Ascending aorta (tissue), 2 donors: ENCODE data around the gene TRIO. TPM values are rescaled to one million over a fixed set of nuclear protein-coding genes. Genes with fewer than 3 reads are reported as not detected.

Experiments used
- DNase-seq, 2 donors: peaks; one replicate each; pipeline ENCODE4 v3.0.0-alpha.2; 2019; ENCODE audit warnings: low spot score in 2 of 2
- H3K27ac ChIP-seq, 2 donors: fragments of 200-600 bp; sonication (generic); one replicate each; pipeline ENCODE4 v1.5.1; 2016 to 2017; ENCODE audit warnings: mild to moderate bottlenecking in 1 of 2
- H3K27me3 ChIP-seq: fragments of 200-600 bp; sonication (generic); one replicate; pipeline ENCODE4 v1.5.1; 2017
- H3K36me3 ChIP-seq, 2 donors: fragments of 200-600 bp; sonication (generic); one replicate each; pipeline ENCODE4 v1.5.1; 2016
- H3K4me1 ChIP-seq, 2 donors: fragments of 200-600 bp; sonication (generic); one replicate each; pipeline ENCODE4 v1.5.1; 2016 to 2017; ENCODE audit warnings: mild to moderate bottlenecking in 1 of 2
- H3K4me3 ChIP-seq, 2 donors: fragments of 200-600 bp; sonication (generic); one replicate each; pipeline ENCODE4 v1.5.1; 2016 to 2017; ENCODE audit warnings: mild to moderate bottlenecking in 1 of 2
- H3K9me3 ChIP-seq, 2 donors: fragments of 200-600 bp; sonication (generic); one replicate each; pipeline ENCODE4 v1.5.1; 2016
- CTCF ChIP-seq, 3 experiments: fragments of 200-600 bp in 2 of 3; fragments of 450-650 bp in 1 of 3; sonication (generic) in 2 of 3; IDR thresholded peaks; one replicate each; pipeline ENCODE4 v1.5.1; 2016 to 2019; ENCODE audit warnings: antibody characterized with exemption in 3 of 3, mild to moderate bottlenecking in 1 of 3, moderate library complexity in 1 of 3
- intact Hi-C: fragments of 100-400 bp; cut with DNase I; formaldehyde crosslinking; loops from one replicate; pipeline ENCODE4 v1.15.1; 2023
- total RNA-seq: library from RNA; depleted of rRNA; stranded (reverse); fragments of >200 nt; gene quantifications from one replicate; pipeline ENCODE4 v1.1.0, GENCODE V29; 2016

The TRIO gene
- total RNA-seq, 1 donor from 2014 or later = 262 TPM

- intact Hi-C loops = no loop called here
- DNase-seq = no peak
Measured at GRCh38 chr5:14332746-14333145, 189.6 kb downstream of the TRIO start.

GRCh38 chr5:14337593-14337992 lies 194.5 kb downstream of the TRIO start:
- Histone ChIP-seq H3K36me3 (peaks cover 10 to 36% of the 10 kb centered on the region in 2 donors), H3K4me1 (peaks cover 4 to 31% of the 10 kb centered on the region in 2 donors), H3K4me3 (no peak overlapping the region), H3K27ac (peak overlapping the region; percentile 64 to 74), H3K27me3 (no peaks in the 10 kb centered on the region), H3K9me3 (no peaks in the 10 kb centered on the region)
- DNase-seq = no peak
- intact Hi-C loops = loop anchor here (5.0 kb wide), 1 partner anchor 230 kb away; no protein-coding TSS in a partner anchor
- no peak for TF ChIP-seq CTCF (IDR thresholded peaks at IDR 0.05)

More at GRCh38 chr5:14332746-14333145, 189.6 kb downstream of the TRIO start:
- TF ChIP-seq CTCF (IDR thresholded peaks at IDR 0.05) = no peak
- Histone ChIP-seq H3K36me3 (peaks cover 26 to 40% of the 10 kb centered on the region in 2 donors), H3K9me3 (no peaks in the 10 kb centered on the region), H3K4me1 (peaks cover 0 to 7% of the 10 kb centered on the region in 2 donors), H3K27me3 (no peaks in the 10 kb centered on the region), H3K27ac (no peak overlapping the region), H3K4me3 (no peak overlapping the region)

- Histone ChIP-seq H3K36me3 (peaks cover 9 to 30% of the 10 kb centered on the region in 2 donors), H3K27ac (peak overlapping the region; percentile 64 to 74), H3K4me3 (no peak overlapping the region), H3K4me1 (peaks cover 4 to 31% of the 10 kb centered on the region in 2 donors), H3K9me3 (no peaks in the 10 kb centered on the region), H3K27me3 (no peaks in the 10 kb centered on the region)
- intact Hi-C loops = loop anchor here (5.0 kb wide), 1 partner anchor 232 kb away; no protein-coding TSS in a partner anchor
- DNase-seq = no peak
- TF ChIP-seq CTCF (IDR thresholded peaks at IDR 0.05) = no peak
Measured at GRCh38 chr5:14339468-14339867, 196.3 kb downstream of the TRIO start.

- Histone ChIP-seq H3K36me3 (peaks cover 10 to 26% of the 10 kb centered on the region in 2 donors), H3K9me3 (no peaks in the 10 kb centered on the region), H3K27ac (no peak overlapping the region), H3K4me3 (no peak overlapping the region), H3K4me1 (peaks cover 4 to 28% of the 10 kb centered on the region in 2 donors), H3K27me3 (no peaks in the 10 kb centered on the region)
- no peak for TF ChIP-seq CTCF (IDR thresholded peaks at IDR 0.05)
- intact Hi-C loops = no loop called here
- no peak for DNase-seq
Measured at GRCh38 chr5:14341571-14342230, 198.6 kb downstream of the TRIO start.

- intact Hi-C loops = no loop called here
- TF ChIP-seq CTCF (IDR thresholded peaks at IDR 0.05) = no peak
- peaks cover 9 to 20% of the 10 kb centered on the region in 2 donors for H3K36me3 ChIP-seq
- H3K27ac ChIP-seq = no peak overlapping the region
- no peaks in the 10 kb centered on the region for H3K27me3 ChIP-seq
- DNase-seq = no peak
- H3K4me1 ChIP-seq = peaks cover 5 to 28% of the 10 kb centered on the region in 2 donors
- no peaks in the 10 kb centered on the region for H3K9me3 ChIP-seq
- H3K4me3 ChIP-seq = no peak overlapping the region
Measured at GRCh38 chr5:14342306-14342705, 199.2 kb downstream of the TRIO start.
